ENCODE data around the gene SEMA6D.

Gene SEMA6D

DNA sequence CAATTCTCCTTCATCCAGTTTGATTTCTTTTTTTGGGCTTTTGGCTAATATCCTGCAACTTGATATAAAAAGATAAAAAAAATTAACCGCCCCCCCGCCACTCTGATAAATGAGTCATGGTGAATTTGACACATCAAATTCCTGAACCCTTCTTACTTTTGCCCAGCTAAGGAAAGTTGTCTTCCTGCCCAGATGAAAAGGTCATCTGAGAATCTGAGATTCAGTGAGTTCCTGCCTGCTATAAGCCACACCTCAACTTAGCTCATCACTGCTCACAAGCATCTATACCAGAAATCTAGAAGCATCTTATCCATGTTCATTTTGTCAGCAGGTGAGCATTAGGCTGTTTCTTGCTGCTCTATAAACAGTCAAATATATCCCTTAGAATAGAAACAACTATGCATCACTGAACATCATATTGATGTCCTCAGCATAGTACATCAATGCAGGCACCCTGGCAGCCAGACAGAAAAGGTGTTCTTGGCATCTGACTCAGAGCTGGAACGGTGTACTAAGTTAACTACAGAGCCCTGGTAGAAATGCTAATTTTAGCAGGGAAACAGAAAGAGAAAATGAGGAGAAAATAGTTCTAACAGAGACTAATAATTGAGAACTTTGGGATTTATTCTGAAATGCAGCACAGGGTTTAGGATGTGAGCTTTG lies 77.1 kb downstream of the SEMA6D start:
- DNase-seq (ENCODE audit: low spot score): no peak
- TF ChIP-seq, protein P1, sequence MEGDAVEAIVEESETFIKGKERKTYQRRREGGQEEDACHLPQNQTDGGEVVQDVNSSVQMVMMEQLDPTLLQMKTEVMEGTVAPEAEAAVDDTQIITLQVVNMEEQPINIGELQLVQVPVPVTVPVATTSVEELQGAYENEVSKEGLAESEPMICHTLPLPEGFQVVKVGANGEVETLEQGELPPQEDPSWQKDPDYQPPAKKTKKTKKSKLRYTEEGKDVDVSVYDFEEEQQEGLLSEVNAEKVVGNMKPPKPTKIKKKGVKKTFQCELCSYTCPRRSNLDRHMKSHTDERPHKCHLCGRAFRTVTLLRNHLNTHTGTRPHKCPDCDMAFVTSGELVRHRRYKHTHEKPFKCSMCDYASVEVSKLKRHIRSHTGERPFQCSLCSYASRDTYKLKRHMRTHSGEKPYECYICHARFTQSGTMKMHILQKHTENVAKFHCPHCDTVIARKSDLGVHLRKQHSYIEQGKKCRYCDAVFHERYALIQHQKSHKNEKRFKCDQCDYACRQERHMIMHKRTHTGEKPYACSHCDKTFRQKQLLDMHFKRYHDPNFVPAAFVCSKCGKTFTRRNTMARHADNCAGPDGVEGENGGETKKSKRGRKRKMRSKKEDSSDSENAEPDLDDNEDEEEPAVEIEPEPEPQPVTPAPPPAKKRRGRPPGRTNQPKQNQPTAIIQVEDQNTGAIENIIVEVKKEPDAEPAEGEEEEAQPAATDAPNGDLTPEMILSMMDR (IDR thresholded peaks at IDR 0.05; ENCODE audit: extremely low read depth, insufficient read depth, missing control alignments): no peak
- in situ Hi-C loops (cut with MboI; ENCODE audit: low pct_unique_long_range_greater_than_20kb, low sequenced_read_pairs, unreplicated experiment): no loop called here

DNA sequence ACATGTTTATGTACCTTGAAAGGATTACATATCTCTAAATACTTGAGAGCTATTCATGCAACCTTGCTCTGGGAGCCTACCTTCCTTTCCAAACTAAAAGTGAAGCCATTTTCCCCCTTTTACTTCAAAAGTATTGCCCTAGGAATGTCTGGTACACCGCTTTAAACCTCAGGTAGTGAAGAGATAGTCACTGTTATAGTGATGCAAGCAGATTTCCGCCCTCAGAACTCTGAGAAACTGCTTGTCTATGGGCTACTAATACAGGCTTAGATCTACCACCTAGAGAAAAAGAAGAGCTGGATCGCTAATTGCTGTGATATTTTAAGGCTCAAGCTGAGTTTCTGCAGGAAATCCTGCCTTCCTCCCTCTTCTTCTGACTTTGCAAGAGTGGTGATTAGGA lies 78.6 kb downstream of the SEMA6D start:
- in situ Hi-C loops (cut with MboI; ENCODE audit: low pct_unique_long_range_greater_than_20kb, low sequenced_read_pairs, unreplicated experiment): no loop called here
- DNase-seq (ENCODE audit: low spot score): no peak
- TF ChIP-seq, protein P1 (IDR thresholded peaks at IDR 0.05; ENCODE audit: extremely low read depth, insufficient read depth, missing control alignments): no peak

DNA sequence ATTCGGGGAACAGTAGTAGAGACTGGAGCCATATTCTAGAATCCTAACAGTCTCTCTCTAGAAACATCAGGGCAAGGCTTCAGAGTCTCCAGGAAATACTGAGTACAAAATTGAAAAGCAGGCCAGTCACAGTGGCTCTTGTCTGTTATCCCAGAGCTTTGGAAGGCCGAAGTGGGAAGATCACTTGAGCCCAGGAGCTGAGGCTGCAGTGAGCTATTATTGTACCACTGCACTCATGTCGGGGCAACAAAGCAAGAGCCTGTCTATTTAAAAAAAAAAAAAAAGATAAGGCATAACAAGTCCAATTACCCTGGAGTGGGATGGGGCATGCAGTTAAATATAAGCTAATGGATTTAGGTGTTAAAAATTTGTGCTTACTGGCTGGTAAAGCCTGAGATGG lies 79.0 kb downstream of the SEMA6D start:
- in situ Hi-C loops (cut with MboI; ENCODE audit: low pct_unique_long_range_greater_than_20kb, low sequenced_read_pairs, unreplicated experiment): no loop called here
- TF ChIP-seq, protein P1 (IDR thresholded peaks at IDR 0.05; ENCODE audit: extremely low read depth, insufficient read depth, missing control alignments): no peak
- no peak for DNase-seq (ENCODE audit: low spot score)

DNA sequence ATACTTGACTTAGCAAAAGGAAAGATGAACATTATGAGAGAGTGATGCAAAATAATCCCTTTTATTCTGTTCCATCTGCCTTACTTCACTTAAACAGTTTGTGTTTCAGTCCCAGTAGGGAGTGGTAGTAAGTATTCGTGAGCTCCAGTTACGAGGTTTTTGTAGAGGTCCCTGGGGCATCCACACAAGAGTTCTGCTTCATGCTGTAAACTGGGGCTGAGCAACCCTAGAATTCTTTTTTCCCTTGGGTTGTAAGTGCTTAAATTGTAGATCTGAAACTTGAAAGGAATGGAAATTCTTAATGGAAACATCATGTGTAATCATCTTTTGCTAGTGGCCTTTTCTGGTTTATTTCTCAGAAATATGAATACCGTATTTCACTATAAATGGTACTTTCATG lies 79.5 kb downstream of the SEMA6D start:
- in situ Hi-C loops (cut with MboI; ENCODE audit: low pct_unique_long_range_greater_than_20kb, low sequenced_read_pairs, unreplicated experiment): no loop called here
- TF ChIP-seq, protein P1 (IDR thresholded peaks at IDR 0.05; ENCODE audit: extremely low read depth, insufficient read depth, missing control alignments): no peak
- no peak for DNase-seq (ENCODE audit: low spot score)

DNA sequence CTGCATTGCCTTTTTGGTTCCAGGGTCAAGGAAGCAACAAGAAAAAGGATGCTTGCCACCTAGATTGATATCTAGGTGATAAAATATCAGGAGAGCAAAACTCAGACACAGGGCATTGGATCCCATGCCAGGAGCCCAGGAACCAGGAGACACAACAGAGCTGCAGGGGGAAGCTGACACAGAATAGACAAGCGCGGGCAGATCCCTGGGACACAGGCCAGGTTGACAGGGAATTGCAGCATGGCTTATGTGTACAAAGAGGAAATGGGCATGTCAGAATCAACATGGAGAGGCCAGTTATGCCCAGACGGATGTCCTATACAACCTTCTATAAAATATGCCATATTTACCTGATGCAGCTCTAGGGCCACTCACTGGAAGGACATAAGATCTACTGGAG lies 84.2 kb downstream of the SEMA6D start:
- in situ Hi-C loops (cut with MboI; ENCODE audit: low pct_unique_long_range_greater_than_20kb, low sequenced_read_pairs, unreplicated experiment): no loop called here
- DNase-seq (ENCODE audit: low spot score): no peak
- TF ChIP-seq, protein P1 (IDR thresholded peaks at IDR 0.05; ENCODE audit: extremely low read depth, insufficient read depth, missing control alignments): no peak

DNA sequence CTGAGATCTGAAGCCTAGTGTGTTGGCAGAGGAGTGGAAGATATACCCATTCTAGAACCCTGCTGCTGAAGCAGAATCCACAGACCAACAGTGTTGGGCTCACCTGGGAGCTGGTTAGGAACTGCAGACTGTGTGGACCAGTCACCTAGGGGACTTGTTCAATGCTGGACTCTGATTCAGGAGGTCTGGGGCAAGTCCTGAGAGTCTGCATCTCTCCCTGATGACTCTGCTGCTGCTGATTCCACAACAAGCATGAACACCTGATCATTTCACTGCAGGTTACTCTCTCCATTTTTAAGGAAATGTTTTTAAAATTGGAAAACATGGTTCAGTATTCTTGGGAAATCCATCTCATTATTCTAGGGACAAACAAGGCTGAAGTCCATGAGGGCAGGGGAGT lies 84.9 kb downstream of the SEMA6D start:
- DNase-seq (ENCODE audit: low spot score): no peak

More for the DNA sequence above, 84.9 kb downstream of the SEMA6D start:
- in situ Hi-C loops (cut with MboI; ENCODE audit: low pct_unique_long_range_greater_than_20kb, low sequenced_read_pairs, unreplicated experiment): no loop called here
- TF ChIP-seq, protein P1 (IDR thresholded peaks at IDR 0.05; ENCODE audit: extremely low read depth, insufficient read depth, missing control alignments): no peak
